PFSK-1 (cell line): ENCODE results near the gene SPPL2C.

Experiments used
- FOXP2 ChIP-seq: optimal IDR thresholded peaks from 2 replicates; pipeline ENCODE3; 2011; ENCODE audit warnings: borderline replicate concordance, control low read depth, inconsistent platforms; ENCODE audit not compliant: insufficient read depth; ENCODE audit errors: extremely low read length, extremely low read depth
- POLR2AphosphoS5 ChIP-seq: IDR thresholded peaks from 2 replicates; pipeline ENCODE4 v1.6.1; 2012; ENCODE audit warnings: low read depth, mild to moderate bottlenecking, control low read depth, low read length, moderate library complexity
- REST ChIP-seq, 2 experiments: IDR thresholded peaks; 2 replicates each; pipeline versions ENCODE4 v1.6.1 to v1.8.0; 2011 to 2012; ENCODE audit warnings: low read depth in 2 of 2, low read length in 2 of 2, control low read depth in 1 of 2, inconsistent platforms in 1 of 2, mild to moderate bottlenecking in 1 of 2, moderate library complexity in 1 of 2; ENCODE audit not compliant: insufficient read depth in 1 of 2
- SIN3A ChIP-seq: IDR thresholded peaks from 2 replicates; pipeline ENCODE4 v1.6.1; 2012; ENCODE audit warnings: mild to moderate bottlenecking, low read length, moderate library complexity, borderline replicate concordance; ENCODE audit not compliant: insufficient read depth
- TAF1 ChIP-seq: IDR thresholded peaks from 2 replicates; pipeline ENCODE4 v1.6.1; 2012; ENCODE audit warnings: low read length, control low read depth, borderline replicate concordance; ENCODE audit not compliant: insufficient read depth

SPPL2C gene

GRCh38 chr17:45867702-45868101, 23.0 kb downstream of the SPPL2C start:
- TF ChIP-seq SIN3A (no peak), POLR2AphosphoS5 (no peak), FOXP2 (no peak), REST (IDR thresholded peaks at IDR 0.05; ENCODE audit: insufficient read depth in 1 of 2, low read depth in 2 of 2, low read length in 2 of 2) (no peak)

GRCh38 chr17:45868276-45868675, 23.6 kb downstream of the SPPL2C start:
- TF ChIP-seq REST (IDR thresholded peaks at IDR 0.05; ENCODE audit: insufficient read depth in 1 of 2, low read depth in 2 of 2, low read length in 2 of 2) = no peak
- no peak for TF ChIP-seq POLR2AphosphoS5
- no peak for TF ChIP-seq SIN3A
- no peak for TF ChIP-seq FOXP2

DNA sequence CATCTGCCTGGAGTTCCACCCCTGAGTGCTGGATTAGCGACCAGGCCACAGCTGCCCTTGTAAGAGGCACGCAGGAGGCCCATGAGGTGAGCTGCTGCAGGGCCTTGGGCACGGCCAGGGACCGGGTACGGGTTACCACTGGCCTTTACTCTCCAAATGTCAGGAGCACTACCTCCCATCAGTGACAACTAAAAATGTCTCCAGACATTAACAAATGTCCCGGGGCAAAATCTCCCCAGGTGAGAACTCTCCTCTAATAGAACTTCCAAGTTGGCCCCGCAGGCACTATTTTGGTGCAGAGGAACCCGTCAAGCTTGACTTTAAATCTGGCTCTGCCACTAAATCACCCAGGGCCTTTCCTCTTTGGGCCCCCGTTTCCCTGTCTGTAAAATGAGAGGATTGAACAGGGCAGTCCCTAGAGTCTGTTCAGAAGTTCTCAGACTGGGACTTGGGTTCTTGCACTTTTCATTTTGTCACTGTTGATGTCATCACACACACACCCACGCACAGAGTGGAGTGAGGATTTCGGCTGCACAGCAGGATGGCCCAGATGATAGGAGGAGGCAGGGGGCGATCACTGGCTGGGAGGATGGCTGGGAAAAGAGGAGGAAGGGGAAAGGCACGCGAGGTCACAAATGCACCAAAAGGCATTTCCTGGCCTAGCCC, 25.1 kb downstream of the SPPL2C start:
- no peak for TF ChIP-seq SIN3A
- TF ChIP-seq REST (IDR thresholded peaks at IDR 0.05; ENCODE audit: insufficient read depth in 1 of 2, low read depth in 2 of 2, low read length in 2 of 2) = no peak
- TF ChIP-seq TAF1 = no peak
- no peak for TF ChIP-seq FOXP2
- TF ChIP-seq POLR2AphosphoS5 = no peak

DNA sequence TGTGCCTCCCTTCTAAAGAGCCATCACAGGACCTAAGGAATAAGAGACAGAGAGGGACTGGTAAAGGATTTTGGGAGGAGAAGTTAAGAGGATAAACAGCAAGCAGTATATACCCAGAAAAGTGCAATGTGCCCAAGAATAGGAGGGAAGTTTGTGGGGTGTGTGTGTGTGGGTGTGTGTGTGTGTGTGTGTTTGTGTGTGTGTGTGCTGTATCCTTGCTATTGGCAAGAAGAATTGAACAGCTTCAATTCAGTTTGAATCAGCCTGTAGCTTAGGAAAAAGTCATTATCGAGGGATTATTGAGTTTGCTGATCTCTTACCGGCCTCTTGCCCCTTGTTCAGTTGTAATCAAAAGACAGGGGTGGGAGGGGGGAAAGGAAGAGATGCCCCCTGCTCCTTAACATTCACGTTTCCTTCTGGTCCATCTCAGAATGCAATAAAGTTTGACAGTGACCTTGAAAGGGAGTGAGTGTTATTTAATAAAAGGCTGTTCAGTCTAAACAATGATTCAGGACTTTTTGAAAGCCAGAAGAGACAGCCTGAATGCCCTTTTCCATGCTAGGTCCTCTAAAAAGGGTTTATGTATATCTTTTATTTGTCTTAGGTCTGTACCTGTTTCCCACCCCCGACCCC, 25.8 kb downstream of the SPPL2C start:
- TF ChIP-seq SIN3A (no peak), TAF1 (no peak)

DNA sequence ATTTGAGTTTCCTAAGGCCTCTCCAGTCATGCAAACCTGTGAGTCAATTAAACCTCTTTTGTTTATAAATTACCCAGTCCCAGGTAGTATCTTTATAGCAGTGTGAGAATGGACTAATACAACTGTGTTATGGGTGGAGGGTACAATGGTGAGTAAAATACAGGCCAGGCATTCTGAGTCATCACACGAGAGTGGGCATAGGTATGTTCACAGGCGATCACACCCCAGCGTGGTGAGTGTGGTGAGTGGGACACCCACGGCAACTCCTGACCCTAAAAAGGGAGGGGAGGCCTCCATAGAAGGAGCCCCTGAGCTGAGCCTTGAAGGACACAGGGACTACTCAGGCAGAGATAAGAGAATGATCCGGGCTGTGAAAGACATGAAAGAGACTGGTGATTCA, 27.0 kb downstream of the SPPL2C start:
- TF ChIP-seq REST (IDR thresholded peaks at IDR 0.05; ENCODE audit: insufficient read depth in 1 of 2, low read depth in 2 of 2, low read length in 2 of 2) = no peak
- TF ChIP-seq TAF1 = no peak
- TF ChIP-seq FOXP2 = no peak
- no peak for TF ChIP-seq SIN3A
- no peak for TF ChIP-seq POLR2AphosphoS5
